ENCODE results near the gene RASGRF1.

The RASGRF1 gene

GRCh38 chr15:79065706-79066376 lies 24.7 kb downstream of the RASGRF1 start:
- no peak for DNase-seq (ENCODE audit: low read depth)

- DNase-seq (ENCODE audit: low read depth) = no peak
These were observed 25.2 kb downstream of the RASGRF1 start for GRCh38 chr15:79065361-79065705.

DNA sequence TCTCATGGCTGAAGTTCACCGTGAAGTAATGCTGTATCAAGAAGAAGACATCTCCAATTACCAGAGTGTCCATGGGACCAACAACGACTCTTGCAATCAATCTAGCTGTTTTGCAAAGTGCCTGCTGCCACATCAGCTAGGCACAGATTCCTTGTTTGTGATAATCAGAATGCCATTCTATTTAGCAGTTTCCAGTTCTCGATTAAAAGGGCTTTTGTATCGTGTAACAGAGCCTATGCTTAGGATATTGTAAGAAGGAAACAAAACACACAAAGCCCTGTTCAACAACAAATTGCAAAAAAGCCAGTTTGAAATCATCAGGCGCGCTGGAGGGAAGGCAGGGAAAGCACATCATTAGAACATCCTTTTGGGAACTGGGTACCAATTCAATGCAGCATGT lies 26.1 kb downstream of the RASGRF1 start:
- DNase-seq (ENCODE audit: low read depth) = no peak

- no peak for DNase-seq (ENCODE audit: low read depth)
These were observed 30.4 kb downstream of the RASGRF1 start for GRCh38 chr15:79060175-79060574.

DNA sequence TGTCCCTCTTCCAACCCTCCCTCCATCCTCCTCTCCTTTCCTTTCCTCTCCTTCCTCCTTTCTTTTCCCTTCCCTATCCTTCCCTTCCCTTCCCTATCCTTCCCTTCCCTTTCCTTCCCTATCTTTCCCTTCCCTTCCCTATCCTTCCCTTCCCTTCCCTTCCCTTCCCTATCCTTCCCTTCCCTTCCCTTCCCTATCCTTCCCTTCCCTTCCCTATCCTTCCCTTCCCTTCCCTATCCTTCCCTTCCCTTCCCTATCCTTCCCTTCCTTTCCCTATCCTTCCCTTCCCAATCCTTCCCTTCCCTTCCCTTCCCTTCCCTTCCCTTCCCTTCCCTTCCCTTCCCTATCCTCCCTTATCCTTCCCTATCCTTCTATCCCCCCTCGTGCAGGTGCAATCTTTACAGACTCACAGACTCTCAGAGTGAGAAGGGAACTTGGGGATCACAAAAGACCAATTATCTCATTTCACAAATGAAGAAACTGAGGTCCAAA lies 31.5 kb downstream of the RASGRF1 start:
- DNase-seq (ENCODE audit: low read depth) = no peak

GRCh38 chr15:79058260-79058850 lies 32.2 kb downstream of the RASGRF1 start:
- DNase-seq (ENCODE audit: low read depth) = no peak

- no peak for DNase-seq (ENCODE audit: low read depth)
These were observed 33.5 kb downstream of the RASGRF1 start for GRCh38 chr15:79057050-79057449.

DNA sequence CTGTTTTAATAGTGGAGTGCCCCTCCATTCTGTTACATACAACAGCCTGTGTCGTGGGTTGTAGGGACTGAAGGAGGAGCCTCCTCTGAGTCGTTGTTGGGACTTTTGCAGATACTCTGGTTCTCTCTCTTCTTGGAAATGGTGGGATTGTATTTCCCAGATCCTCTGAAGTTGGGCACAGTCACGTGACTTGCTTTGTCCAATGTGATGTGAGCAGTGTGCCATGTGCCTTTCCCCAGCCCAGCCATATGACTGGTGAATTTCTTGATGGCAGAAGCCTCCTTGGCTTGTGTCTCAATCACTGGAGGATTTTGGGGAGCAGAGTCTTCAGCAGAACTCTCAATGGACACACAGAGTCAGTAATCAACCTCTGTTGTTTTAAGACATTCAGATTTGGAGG lies 36.2 kb downstream of the RASGRF1 start:
- DNase-seq (ENCODE audit: low read depth) = no peak

DNA sequence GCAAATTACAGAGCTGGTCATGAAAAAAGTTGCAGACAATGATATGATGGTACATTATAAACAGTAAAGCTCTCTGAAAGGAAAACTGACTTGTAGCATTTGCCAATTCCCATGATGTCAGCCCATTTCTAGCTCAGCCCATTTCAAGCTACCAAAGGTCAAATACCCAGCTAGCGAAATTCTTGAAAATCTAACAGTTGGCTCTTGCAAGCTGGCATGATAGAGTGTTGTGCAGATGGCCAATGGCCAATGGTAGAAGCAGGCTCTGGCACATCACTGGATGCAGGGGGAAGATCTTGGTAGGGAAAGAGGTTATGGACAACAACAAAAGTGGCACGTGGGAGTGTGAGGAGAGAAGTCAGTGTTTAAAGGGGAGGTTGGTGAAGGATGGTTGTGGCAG lies 36.7 kb downstream of the RASGRF1 start:
- DNase-seq (ENCODE audit: low read depth) = no peak

- DNase-seq (ENCODE audit: low read depth) = no peak
These were observed 38.4 kb downstream of the RASGRF1 start for GRCh38 chr15:79051941-79052731.

DNA sequence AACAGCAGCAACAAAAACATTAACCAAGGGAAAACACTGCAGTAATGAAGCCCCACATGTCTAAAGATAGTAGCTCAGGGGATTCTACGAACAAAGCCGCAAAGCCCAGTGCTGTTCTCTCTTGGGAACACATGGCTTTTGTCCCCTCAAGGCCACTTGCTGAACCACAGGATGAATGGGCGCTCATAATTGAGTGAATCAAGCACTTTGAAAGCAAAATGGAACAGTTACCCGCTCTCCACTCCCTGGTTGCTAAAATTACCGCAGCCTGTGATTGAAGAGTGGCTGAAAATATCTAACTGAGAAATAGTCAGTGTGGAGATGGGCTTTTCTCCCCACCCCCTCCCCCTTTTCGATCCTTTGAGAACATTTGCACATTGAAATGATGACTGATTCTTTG lies 39.6 kb downstream of the RASGRF1 start:
- DNase-seq (ENCODE audit: low read depth) = no peak

GRCh38 chr15:79050341-79050740 lies 40.2 kb downstream of the RASGRF1 start:
- DNase-seq (ENCODE audit: low read depth) = no peak

DNA sequence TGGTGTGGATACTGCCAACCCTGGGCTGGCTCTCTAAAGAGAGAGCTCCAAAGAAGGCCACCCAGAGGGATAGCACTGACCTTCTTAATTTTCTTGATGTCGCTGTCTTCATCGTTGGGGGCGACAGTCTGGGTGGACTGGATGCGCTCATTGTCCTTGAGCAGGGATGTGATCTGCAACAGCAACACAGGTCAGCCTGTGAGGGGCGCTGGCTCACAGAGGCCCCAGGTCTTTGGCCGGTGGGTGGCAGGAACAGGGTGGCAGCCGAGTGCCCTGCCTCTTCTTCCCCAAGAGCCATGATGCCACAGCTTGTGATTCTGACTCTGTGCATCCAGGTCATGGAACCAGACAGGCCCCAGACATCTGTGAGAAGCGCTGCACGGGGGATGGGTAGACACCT lies 41.2 kb downstream of the RASGRF1 start:
- no peak for DNase-seq (ENCODE audit: low read depth)

DNA sequence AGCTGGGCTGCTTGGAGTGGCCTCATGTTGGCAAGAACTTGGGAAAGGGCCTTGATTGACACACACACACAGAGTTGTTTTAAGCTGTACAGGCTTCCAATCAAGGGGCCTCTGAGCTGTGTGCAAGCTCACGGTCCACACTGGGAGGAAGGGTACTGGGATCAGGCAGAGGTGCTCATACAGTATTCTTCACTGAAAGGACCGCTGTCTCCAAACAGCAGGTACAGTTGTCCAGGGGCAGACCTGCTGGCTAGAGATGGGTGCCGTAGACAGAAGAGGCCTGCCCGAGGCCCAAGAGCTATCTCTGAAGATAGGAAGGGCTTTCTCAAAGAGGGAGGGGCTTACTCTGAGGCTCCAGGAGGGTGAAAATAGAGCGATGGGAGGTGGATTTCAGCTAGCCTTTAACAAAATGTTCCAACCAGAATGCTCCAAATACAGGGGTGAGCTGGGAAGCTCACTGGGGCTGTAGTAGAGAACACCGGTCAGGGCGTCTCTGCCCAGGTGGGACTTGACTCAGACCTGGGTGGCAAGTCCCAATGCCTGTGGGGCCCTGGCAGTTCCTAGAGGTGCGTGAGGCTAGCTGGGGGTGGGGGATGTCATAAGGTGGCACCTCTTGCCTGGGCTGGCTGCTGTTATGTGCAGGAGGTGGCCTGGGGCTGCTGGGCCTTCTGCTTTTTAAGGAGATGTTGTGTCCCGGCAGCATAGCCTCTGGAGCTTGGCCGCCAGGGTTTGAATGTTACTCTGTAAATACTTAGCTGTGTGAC lies 42.7 kb downstream of the RASGRF1 start:
- DNase-seq (ENCODE audit: low read depth) = no peak

GRCh38 chr15:79046691-79047404 lies 43.7 kb downstream of the RASGRF1 start:
- DNase-seq (ENCODE audit: low read depth) = no peak

DNA sequence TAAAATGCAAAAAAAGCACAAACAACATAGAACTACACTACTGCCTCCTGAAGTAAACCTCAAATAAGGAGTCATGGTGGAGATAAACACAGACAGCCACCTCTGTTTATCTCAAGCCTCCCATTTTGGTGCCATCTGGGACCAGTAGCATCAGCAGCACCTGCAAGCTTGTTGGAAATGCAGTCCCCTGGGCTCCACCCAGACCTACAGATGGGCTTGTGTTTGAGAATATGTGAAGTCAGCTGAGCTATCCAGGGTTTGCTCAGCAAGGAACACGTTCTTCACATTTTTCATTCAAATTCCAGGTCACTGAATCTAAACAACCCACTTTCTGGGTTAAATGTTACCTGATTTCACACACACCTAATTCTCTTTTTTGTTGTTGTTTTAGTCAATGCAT lies 45.5 kb downstream of the RASGRF1 start:
- DNase-seq (ENCODE audit: low read depth) = no peak

- DNase-seq (ENCODE audit: low read depth) = no peak
These were observed 48.2 kb downstream of the RASGRF1 start for GRCh38 chr15:79042213-79042928.

- DNase-seq (ENCODE audit: low read depth) = no peak
These were observed 48.9 kb downstream of the RASGRF1 start for GRCh38 chr15:79041601-79042168.

DNA sequence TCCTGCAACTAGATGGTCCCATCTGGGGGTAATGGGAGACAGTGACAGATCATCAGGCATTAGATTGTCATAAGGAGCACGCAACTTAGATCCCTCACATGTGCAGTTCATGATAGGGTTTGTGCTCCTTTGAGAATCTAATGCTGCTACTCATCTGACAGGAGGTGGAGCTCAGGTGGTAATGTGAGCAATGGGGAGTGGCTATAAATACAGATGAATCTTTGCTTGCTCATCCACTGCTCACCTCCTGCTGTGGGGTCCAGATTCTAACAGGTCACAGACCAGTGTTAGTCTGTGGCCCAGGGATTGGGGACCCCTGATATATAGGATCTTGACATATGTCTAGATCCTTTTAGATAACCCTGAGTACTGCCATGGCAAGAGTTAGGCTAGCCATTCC lies 52.7 kb downstream of the RASGRF1 start:
- no peak for DNase-seq (ENCODE audit: low read depth)

GRCh38 chr15:79036323-79036722 lies 54.3 kb downstream of the RASGRF1 start:
- DNase-seq (ENCODE audit: low read depth) = no peak

GRCh38 chr15:79035814-79036213 lies 54.8 kb downstream of the RASGRF1 start:
- DNase-seq (ENCODE audit: low read depth) = no peak

Data from activated T-helper 1 cell treated with Interleukin-2 at 50 U/mL for 16 hours (primary cell).